ENCODE measurements around the gene CYS1.
"Not testable (repeated sequence)": the region's sequence is repeated elsewhere in the genome, so short reads cannot be mapped to it uniquely, and the experiment has no call there.

The CYS1 gene

DNA sequence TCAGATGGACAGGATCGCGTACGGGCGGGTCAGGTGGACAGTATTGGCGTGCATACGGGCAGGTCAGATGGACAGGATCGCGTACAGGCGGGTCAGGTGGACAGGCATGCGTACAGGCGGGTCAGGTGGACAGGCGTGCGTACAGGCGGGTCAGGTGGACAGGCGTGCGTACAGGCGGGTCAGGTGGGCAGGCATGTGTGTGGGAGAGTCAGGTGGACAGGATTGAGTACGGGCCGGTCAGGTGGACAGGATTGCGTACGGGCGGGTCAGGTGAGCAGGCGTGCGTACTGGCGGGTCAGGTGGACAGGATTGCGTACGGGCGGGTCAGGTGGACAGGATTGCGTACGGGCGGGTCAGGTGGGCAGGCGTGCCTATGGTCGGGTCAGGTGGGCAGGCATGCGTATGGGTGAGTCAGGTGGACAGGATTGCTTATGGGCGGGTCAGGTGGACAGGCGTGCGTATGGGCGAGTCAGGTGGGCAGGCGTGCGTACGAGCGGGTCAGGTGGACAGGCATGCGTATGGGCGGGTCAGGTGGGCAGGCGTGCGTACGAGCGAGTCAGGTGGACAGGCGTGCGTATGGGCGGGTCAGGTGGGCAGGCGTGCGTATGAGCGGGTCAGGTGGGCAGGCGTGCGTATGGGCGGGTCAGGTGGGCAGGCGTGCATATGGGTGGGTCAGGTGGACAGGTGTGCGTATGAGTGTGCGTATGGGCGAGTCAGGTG, 68.4 kb downstream of the CYS1 start:
- DNase-seq = not testable (repeated sequence)

DNA sequence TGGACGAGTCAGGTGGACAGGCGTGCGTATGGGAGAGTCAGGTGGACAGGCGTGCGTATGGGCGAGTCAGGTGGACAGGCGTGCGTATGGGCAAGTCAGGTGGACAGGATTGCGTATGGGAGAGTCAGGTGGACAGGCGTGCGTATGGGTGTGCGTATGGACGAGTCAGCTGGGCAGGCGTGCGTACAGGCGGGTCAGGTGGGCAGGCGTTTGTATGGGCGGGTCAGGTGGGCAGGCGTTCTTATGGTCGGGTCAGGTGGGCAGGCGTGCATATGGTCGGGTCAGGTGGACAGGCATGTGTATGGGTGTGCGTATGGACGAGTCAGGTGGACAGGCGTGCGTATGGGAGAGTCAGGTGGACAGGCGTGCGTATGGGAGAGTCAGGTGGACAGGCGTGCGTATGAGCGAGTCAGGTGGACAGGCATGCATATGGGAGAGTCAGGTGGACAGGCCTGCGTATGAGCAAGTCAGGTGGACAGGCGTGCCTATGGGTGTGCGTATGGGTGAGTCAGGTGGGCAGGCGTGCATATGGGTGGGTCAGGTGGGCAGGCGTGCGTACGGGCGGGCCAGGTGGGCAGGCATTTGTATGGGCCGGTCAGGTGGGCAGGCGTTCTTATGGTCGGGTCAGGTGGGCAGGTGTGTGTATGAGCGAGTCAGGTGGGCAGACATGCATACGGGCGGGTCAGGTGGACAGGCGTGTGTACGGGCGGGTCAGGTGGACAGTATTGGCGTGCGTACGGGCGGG, 69.2 kb downstream of the CYS1 start:
- DNase-seq = not testable (repeated sequence)

DNA sequence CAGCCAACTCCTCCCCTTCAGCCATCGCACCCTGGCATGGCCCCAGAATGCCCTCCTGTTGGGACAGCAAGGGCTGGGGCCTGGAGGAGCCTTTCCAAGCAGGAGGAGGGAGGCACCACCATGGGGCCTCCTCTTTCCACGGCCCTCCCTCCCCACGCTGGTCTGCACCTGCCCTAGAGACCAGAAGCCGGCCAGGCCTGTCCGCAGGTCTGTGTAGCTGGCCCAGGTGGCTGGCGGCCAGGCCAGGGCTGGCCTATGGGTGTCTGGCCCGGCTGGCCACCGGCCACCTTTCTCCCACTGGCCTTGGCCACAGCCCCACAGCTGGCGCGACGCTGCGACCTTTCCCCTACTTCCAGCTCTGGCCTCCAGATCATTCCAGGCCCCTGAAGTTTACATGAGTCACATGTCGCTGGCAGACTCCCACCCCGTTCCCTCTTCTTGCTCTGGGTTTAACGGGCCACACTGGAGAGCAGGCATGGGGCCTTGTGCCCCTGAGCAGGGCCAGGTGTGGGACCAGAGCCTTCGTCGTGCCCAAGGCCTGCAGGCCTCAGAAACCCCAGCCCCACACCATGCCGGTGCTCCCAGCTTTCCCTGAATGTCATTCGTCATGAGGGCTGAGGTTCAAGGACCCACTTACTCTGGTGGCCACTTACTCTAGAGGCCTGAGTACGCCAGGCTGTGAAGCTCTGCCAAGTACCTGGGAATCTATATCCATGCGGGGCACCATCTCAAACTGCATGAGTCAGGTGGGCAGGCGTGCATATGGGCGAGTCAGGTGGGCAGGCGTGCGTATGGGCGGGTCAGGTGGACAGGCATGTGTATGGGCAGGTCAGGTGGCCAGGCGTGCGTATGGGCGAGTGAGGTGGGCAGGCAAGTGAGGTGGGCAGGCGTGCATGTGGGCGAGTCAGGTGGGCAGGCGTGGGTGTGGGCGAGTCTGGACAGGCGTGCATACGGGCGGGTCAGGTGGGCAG, 70.1 kb downstream of the CYS1 start:
- DNase-seq = no peak

DNA sequence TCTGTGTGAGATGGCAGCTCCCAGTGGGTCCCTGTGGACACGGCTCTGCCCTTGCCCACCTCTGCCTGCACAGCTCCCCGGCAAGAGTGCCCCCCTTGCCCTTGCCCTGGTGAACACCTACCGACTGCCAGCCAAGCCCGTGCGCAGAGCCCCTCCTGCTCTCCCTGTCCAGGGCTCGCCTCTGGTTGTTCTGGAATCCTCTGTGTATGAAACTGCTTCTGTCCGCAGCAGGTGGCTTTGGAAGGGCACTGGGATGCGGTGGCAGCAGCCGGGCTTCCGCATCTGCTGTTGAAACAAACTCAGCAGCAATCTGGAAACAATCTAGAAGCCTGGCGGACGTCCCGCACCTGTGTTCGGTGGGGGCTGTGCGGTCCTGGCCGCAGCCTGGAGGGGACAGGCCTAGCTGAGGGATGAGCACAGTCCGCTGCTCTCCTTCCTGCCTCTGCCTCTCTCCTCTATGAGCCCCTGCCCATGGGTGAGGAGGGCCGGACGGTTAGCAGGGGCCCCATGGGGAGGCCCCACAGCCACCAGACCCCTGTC, 70.9 kb downstream of the CYS1 start:
- no peak for DNase-seq

DNA sequence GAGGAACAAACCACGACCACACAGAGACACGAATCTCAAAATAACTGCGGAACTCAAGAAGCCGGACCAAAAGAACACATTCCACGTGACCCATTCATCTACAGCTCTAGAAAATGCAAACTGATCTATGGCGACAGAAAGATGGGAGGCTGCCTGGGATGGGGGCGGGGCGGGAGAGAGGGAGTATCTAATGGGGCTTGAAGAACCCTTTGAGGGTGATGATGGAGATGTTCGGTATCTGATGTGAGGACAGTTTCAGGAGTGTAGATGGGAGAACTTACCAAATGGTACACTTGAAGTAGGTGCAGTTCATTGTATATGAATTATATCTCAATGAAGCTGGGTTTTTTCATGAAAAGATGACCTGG, 71.4 kb downstream of the CYS1 start:
- no peak for DNase-seq

DNA sequence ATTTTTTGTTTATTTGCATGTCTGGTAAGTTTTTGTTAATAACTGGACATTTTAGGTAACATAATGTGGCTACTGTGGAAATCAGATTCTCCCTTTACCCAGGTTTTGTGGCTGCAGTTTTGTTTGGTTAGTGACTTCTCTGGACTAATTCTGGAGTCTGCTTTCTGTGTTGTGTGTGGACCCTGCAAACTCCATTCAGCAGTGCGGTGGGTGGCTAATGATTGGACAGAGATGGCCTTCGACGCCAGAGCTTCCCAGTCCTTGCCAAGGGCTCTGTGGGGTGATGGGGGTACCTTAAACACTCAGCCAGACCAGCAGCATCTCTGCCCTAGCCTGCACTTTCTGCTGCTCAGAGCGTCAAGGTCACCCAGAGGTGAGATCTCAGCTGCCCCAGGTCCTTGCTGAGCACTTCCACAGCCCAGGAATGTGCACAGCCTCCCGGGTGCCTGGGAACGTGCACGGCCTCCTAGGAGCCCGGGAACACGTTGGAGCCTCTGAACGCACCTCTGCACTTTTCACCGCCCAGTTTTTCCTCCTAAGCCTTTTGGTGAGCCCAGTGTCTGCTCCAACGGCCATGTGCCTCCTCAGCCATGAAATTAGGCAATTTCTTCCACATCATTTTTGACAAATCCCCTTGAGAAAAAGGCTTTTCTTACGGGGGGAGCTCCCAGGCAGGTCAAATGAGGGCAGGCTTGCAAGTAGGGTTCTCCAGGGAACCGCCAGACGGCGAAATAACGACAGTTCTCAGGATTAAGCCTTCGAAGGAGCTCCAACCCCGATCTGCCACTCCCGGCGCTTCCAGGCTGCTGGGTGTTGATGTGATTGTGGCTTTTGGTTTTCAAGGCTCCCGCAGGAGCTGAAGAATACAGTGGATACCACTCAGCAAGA, 72.0 kb downstream of the CYS1 start:
- no peak for DNase-seq

DNA sequence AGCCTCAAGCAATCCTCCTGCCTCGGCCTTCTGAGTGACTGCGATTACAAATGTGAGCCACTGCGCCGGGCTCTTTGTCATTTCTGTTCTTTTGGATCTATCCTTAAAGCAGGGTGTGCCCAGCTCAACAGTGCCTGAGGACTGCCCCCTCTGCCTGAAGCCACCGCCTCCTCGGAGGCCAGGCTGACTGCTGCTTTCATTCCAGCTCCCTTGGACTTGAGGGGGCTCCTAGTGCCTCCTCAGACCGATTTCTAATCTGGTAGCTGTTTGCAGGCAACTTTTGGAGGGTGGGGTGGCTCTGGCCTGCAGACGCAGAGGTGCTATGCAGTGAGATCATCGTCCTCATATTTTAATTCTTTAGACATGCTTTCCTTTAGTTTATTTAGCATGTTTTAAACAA, 72.8 kb downstream of the CYS1 start:
- no peak for DNase-seq

Data from GF-D8 (cell line).